Measurements from ENCODE around the gene SCNN1A. TPM values are rescaled to one million over a fixed set of nuclear protein-coding genes. Genes with fewer than 3 reads are reported as not detected.

SCNN1A gene
- 10.8 to 15.6 TPM (median 14.9 TPM) in 5 replicates for total RNA-seq (2022; extraction: Qiagen RNA extraction)

GRCh38 chr12:6375269-6376078, at the start of gene SCNN1A:
TSS of gene SCNN1A (minus strand) at chr12:6375563. CDS start at chr12:6374783, 780 bp downstream.

GRCh38 chr12:6383572-6384498, 8.5 kb upstream of the SCNN1A start, which contains the start of gene LTBR:
TSS of gene LTBR (plus strand) at chr12:6384162. CDS start at chr12:6384359, 197 bp downstream.

GRCh38 chr12:6341417-6342139, 33.8 kb downstream of the SCNN1A start, which contains the start of gene TNFRSF1A:
TSS of gene TNFRSF1A (minus strand) at chr12:6342076. CDS start at chr12:6341814, 262 bp downstream.

Other genes with a start within 250 kb of the SCNN1A start
- gene CD9, start 175.2 kb downstream of the SCNN1A start, total RNA-seq (2022; extraction: Qiagen RNA extraction): 240 to 274 TPM (median 254 TPM) in 5 replicates
- 0.06 to 0.32 TPM (median 0.13 TPM) in 5 replicates for gene PLEKHG6, start 64.9 kb downstream of the SCNN1A start, total RNA-seq (2022; extraction: Qiagen RNA extraction)
- 359 to 653 TPM (median 512 TPM) in 5 replicates for gene TNFRSF1A, start 33.5 kb downstream of the SCNN1A start, total RNA-seq (2022; extraction: Qiagen RNA extraction)
- 168 to 231 TPM (median 214 TPM) in 5 replicates for gene LTBR, start 8.6 kb upstream of the SCNN1A start, total RNA-seq (2022; extraction: Qiagen RNA extraction)
- not detected in 5 replicates for gene CD27, start 69.4 kb upstream of the SCNN1A start, total RNA-seq (2022; extraction: Qiagen RNA extraction)
- 3.3 to 4.6 TPM (median 3.7 TPM) in 5 replicates for gene TAPBPL, start 76.5 kb upstream of the SCNN1A start, total RNA-seq (2022; extraction: Qiagen RNA extraction)
- gene VAMP1, start 95.1 kb upstream of the SCNN1A start, total RNA-seq (2022; extraction: Qiagen RNA extraction): 9.7 to 13.8 TPM (median 11.4 TPM) in 5 replicates
- 286 to 313 TPM (median 305 TPM) in 5 replicates for gene MRPL51, start 117.7 kb upstream of the SCNN1A start, total RNA-seq (2022; extraction: Qiagen RNA extraction)
- gene NCAPD2, start 118.5 kb upstream of the SCNN1A start, total RNA-seq (2022; extraction: Qiagen RNA extraction): 56.1 to 74.5 TPM (median 68.1 TPM) in 5 replicates
- 6,866 to 9,447 TPM (median 8,977 TPM) in 5 replicates for gene GAPDH, start 159.0 kb upstream of the SCNN1A start, total RNA-seq (2022; extraction: Qiagen RNA extraction)
- gene IFFO1, start 180.5 kb upstream of the SCNN1A start, total RNA-seq (2022; extraction: Qiagen RNA extraction): 1.9 to 3.0 TPM (median 2.6 TPM) in 5 replicates
- 98.9 to 109 TPM (median 105 TPM) in 5 replicates for gene NOP2, start 192.7 kb upstream of the SCNN1A start, total RNA-seq (2022; extraction: Qiagen RNA extraction)
- gene CHD4, start 231.8 kb upstream of the SCNN1A start, total RNA-seq (2022; extraction: Qiagen RNA extraction): 62.1 to 82.8 TPM (median 64.0 TPM) in 5 replicates

All from A549 treated with CORT108297 at 1 μM for 4 hours (cell line).